BE2C (cell line): ENCODE data around the gene MLLT10.
"Not testable (repeated sequence)": the region's sequence is repeated elsewhere in the genome, so short reads cannot be mapped to it uniquely, and the experiment has no call there.

Experiments
- DNase-seq: peaks from one replicate; pipeline ENCODE4 v3.0.0-alpha.2; 2020
- H3K27me3 ChIP-seq: fragments of 250-450 bp; sonication (Bioruptor Pico); 2 replicates; pipeline ENCODE4 v1.5.1; 2020; ENCODE audit warnings: mild to moderate bottlenecking
- H3K36me3 ChIP-seq: fragments of 250-450 bp; sonication (Bioruptor Pico); 2 replicates; pipeline ENCODE4 v1.5.1; 2020; ENCODE audit warnings: mild to moderate bottlenecking
- H3K4me1 ChIP-seq: fragments of 250-450 bp; sonication (Bioruptor Pico); 2 replicates; pipeline ENCODE4 v1.5.1; 2020
- H3K4me3 ChIP-seq: 2 replicates; pipeline ENCODE4 v1.5.1; 2011; ENCODE audit warnings: low read depth, low read length
- H3K9me3 ChIP-seq: fragments of 250-450 bp; sonication (Bioruptor Pico); 2 replicates; pipeline ENCODE4 v1.5.1; 2020
- TF ChIP-seq, protein P1 (sequence below): IDR thresholded peaks from 2 replicates; pipeline ENCODE4 v1.5.1; 2012; ENCODE audit warnings: mild to moderate bottlenecking, low read depth, low read length

Gene MLLT10

DNA sequence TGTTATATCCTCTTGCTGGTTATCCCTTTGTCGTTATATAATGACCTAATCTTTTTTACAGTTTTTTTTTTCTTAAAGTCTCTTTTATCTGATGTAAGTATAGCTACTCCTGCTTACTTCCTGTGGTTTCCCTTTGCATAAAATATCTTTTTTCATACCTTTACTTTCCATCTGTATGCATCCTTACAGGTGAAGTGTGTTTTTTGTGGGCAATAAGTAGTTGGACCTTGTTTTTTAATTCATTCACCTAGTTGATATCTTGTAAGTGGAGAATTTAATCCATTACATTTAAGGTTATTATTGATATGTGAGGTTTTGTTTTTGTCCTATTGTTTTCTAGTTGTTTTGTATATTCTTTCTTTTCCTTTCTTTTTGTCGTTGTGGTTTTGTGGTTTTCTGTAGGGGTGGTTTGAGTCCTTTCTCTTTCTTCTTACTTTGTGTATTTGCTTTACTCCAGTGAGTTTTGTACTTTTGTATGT lies 168.6 kb downstream of the MLLT10 start:
- Histone ChIP-seq H3K4me1 (no peaks in the 10 kb centered on the region; the same call in 1 of the 2 replicates), H3K27me3 (no peaks in the 10 kb centered on the region), H3K36me3 (0 out of 2 replicates have a peak, but pooled peaks cover 3% of the 10 kb centered on the region), H3K9me3 (no peaks in the 10 kb centered on the region), H3K4me3 (no peak overlapping the region)
- no peak for DNase-seq
- TF ChIP-seq, protein P1, sequence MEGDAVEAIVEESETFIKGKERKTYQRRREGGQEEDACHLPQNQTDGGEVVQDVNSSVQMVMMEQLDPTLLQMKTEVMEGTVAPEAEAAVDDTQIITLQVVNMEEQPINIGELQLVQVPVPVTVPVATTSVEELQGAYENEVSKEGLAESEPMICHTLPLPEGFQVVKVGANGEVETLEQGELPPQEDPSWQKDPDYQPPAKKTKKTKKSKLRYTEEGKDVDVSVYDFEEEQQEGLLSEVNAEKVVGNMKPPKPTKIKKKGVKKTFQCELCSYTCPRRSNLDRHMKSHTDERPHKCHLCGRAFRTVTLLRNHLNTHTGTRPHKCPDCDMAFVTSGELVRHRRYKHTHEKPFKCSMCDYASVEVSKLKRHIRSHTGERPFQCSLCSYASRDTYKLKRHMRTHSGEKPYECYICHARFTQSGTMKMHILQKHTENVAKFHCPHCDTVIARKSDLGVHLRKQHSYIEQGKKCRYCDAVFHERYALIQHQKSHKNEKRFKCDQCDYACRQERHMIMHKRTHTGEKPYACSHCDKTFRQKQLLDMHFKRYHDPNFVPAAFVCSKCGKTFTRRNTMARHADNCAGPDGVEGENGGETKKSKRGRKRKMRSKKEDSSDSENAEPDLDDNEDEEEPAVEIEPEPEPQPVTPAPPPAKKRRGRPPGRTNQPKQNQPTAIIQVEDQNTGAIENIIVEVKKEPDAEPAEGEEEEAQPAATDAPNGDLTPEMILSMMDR: no peak

DNA sequence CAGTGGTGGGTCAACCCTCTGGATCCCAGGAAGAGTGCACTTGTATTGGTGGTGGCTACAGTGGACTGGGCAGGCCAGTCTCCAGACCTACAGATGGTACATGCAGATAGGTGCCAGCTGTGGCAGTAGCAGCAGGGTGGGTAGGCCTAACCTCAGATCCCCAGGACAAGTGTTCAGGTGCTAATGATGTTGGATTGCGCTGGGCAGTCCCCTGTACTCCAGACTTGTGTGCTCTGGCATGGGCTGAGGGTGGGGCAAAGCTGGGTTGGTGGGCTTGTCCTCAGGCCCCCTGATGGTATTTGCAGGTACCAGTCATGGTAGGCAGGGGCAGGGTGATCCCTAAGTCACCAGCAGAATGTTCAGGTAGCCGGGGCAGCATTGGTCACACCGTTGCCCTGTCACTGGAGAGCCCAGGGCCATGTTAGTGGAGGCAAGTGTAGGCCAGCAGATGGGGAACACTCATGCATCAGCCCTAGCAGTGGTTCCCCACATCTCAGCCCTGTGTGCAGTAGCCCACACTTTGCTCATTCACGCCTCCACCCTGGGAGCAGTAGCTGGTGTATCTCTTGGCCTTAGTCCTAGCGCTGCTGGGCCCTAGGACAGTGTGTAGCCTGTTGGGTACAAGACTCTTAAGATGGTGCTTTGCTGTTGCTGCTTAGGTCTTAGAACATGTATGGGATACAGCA lies 171.3 kb downstream of the MLLT10 start:
- H3K4me3 ChIP-seq: no peak overlapping the region
- H3K36me3 ChIP-seq: no peaks in the 10 kb centered on the region; the same call in 1 of the 2 replicates
- H3K4me1 ChIP-seq: no peaks in the 10 kb centered on the region; the same call in 1 of the 2 replicates
- DNase-seq: no peak
- H3K27me3 ChIP-seq: no peaks in the 10 kb centered on the region
- TF ChIP-seq, protein P1: no peak
- H3K9me3 ChIP-seq: no peaks in the 10 kb centered on the region

DNA sequence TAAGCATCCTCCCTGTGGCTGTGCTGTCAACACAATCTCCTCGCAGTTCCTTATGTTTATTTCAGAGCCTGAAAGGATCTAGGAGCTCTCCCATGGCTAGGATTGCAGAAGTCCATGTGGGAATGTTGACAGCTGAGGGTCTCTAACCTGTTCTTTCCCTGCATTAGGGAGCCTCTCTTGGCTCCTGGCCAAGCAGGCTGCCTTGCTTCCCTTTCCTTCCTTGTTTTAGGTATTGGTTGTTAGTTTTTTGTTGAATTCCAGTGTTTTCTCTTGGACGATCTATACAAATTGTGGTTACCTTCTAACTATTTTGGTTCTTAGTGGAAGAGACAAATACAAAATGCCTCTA lies 171.8 kb downstream of the MLLT10 start:
- H3K4me1 ChIP-seq: no peaks in the 10 kb centered on the region; the same call in 1 of the 2 replicates
- H3K27me3 ChIP-seq: no peaks in the 10 kb centered on the region
- no peaks in the 10 kb centered on the region; the same call in 1 of the 2 replicates for H3K36me3 ChIP-seq
- H3K4me3 ChIP-seq: no peak overlapping the region
- H3K9me3 ChIP-seq: no peaks in the 10 kb centered on the region
- TF ChIP-seq, protein P1: no peak
- no peak for DNase-seq

DNA sequence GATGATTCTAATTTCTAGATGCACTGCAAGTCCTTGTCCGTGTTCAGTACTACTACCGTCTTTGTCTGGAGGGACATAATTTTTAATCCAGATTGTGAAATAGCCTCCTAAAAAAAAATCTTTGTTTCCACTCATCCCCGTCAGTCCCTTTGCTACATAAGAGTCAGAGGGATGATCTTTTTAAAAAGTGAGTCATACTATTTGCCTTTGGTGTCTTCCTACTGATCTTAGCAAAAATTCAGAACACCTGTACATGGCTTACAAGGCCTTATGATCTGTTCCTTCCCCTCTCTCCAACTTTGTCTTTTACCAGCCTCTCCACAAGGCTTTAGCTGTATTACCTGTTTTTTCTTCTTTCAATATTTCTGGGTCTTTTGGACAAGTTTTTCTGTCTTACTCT lies 173.5 kb downstream of the MLLT10 start:
- DNase-seq: no peak
- no peaks in the 10 kb centered on the region; the same call in 1 of the 2 replicates for H3K36me3 ChIP-seq
- H3K4me3 ChIP-seq: no peak overlapping the region
- H3K9me3 ChIP-seq: no peaks in the 10 kb centered on the region
- H3K27me3 ChIP-seq: no peaks in the 10 kb centered on the region
- H3K4me1 ChIP-seq: no peaks in the 10 kb centered on the region; the same call in 1 of the 2 replicates
- TF ChIP-seq, protein P1: no peak

DNA sequence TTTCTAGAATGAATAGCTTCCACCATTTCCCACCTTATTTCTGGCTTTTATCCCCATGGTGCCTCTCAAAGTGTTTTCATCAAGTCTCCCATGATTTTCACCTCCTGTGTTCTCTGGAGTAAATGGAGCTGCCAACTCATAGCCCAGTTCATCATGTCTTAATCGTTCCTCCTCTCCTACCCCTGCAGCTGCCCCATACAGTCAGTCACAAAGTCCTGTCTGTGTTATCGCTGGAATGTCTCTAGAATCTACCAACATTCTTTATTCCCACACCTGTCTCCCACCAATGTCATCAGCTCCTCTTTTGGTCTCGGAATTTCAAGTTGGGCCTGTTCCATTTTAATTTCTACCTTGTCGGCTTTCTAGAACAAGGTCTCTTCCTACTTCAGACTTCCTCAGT lies 178.9 kb downstream of the MLLT10 start:
- no peak overlapping the region for H3K4me3 ChIP-seq
- TF ChIP-seq, protein P1: no peak
- H3K36me3 ChIP-seq: peaks cover 7% of the 10 kb centered on the region; the same call in 1 of the 2 replicates
- no peaks in the 10 kb centered on the region for H3K27me3 ChIP-seq
- no peak for DNase-seq
- H3K9me3 ChIP-seq: no peaks in the 10 kb centered on the region
- H3K4me1 ChIP-seq: peaks cover 9% of the 10 kb centered on the region

DNA sequence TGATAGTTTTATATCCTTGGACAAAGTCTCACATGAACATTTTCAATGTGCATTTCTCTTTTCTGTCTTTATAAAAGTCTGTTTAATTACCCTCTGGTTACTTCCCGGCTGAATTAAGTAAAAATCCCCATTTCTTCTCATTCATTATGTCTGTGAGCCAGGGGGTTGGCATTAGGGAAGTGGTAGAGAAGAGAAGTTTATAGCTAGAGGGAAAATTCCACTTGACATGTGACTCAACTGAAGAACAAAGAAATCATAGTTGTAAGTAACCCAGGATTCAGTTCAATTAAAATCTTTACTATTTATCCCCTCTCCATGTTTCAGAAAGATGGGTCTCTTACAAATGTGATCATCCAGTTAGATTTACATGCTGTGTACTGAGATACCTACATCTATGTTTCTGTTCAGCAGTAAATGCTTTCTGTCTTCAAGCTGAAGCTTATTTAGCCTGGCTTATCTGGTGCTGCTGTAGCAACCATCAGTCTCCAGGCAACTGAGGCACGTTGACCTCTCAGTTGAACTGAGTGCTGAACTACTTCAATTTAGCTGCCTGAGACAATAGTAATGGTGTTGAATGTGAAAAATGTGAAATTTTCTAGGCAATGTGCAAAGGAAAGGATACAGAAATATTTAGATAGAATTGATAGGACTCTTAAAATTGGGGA lies 181.6 kb downstream of the MLLT10 start:
- H3K4me1 ChIP-seq: peaks cover 9% of the 10 kb centered on the region
- H3K36me3 ChIP-seq: peaks cover 12% of the 10 kb centered on the region
- DNase-seq: no peak
- no peak overlapping the region for H3K4me3 ChIP-seq
- H3K9me3 ChIP-seq: no peaks in the 10 kb centered on the region
- H3K27me3 ChIP-seq: no peaks in the 10 kb centered on the region
- TF ChIP-seq, protein P1: no peak

DNA sequence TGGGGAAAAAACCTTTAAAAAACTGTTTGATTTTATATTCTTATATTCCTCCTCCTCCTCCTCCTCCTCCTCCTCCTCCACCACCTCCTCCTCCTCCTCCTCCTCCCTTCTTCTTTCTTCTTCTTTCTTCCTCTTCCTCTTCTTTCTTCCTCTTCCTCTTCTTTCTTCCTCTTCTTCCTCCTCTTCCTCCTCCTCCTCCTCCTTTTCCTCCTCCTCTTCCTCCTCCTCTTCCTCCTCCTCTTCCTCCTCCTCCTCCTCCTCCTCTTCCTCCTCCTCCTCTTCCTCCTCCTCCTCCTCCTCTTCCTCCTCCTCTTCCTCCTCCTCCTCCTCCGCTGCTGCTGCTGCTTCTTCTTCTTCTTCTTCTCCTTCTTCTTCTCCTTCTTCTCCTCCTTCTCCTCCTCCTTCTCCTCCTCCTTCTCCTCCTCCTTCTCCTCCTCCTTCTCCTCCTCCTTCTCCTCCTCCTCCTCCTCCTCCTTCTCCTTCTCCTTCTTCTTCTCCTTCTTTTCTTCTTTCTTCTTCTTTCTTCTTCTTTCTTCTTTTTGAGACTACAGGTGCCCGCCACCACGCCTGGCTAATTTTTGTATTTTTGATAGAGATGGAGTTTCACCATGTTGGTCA lies 183.5 kb downstream of the MLLT10 start:
- Histone ChIP-seq H3K36me3 (peaks cover 12% of the 10 kb centered on the region), H3K4me1 (peaks cover 12% of the 10 kb centered on the region)
- H3K4me3 ChIP-seq, DNase-seq, H3K27me3 ChIP-seq, H3K9me3 ChIP-seq: not testable (repeated sequence)
